Measurements from ENCODE around the gene TRIM67.

Gene TRIM67

GRCh38 chr1:231161667-231162296, at the start of gene TRIM67:
Gene TRIM67, plus strand, starts transcription at chr1:231162058. Its CDS starts 912 bp downstream, at chr1:231162970.
- H3K4me3 ChIP-seq (ENCODE audit: low read length), result no peak within 1 kb of the TSS
- DNase-seq (ENCODE audit: low read depth), result no peak

GRCh38 chr1:231116738-231117137, 45.1 kb upstream of the TRIM67 start:
- TF ChIP-seq CTCF (conservative IDR thresholded peaks at IDR 0.05; ENCODE audit: low read length), result no peak
- DNase-seq (ENCODE audit: low read depth), result no peak
- H3K4me3 ChIP-seq (ENCODE audit: low read length), result no peak overlapping the region

More at GRCh38 chr1:231161667-231162296, at the start of gene TRIM67:
- no peak for TF ChIP-seq CTCF (conservative IDR thresholded peaks at IDR 0.05; ENCODE audit: low read length)

- H3K4me3 ChIP-seq (ENCODE audit: low read length), result no peak overlapping the region
- DNase-seq (ENCODE audit: low read depth), result no peak
- TF ChIP-seq CTCF (conservative IDR thresholded peaks at IDR 0.05; ENCODE audit: low read length), result no peak
Observed at GRCh38 chr1:231118704-231119453, 43.0 kb upstream of the TRIM67 start.

- no peak for DNase-seq (ENCODE audit: low read depth)
- no peak for TF ChIP-seq CTCF (conservative IDR thresholded peaks at IDR 0.05; ENCODE audit: low read length)
- no peak overlapping the region for H3K4me3 ChIP-seq (ENCODE audit: low read length)
Observed at GRCh38 chr1:231121533-231121932, 40.3 kb upstream of the TRIM67 start.

- no peak overlapping the region for H3K4me3 ChIP-seq (ENCODE audit: low read length)
- DNase-seq (ENCODE audit: low read depth), result no peak
- no peak for TF ChIP-seq CTCF (conservative IDR thresholded peaks at IDR 0.05; ENCODE audit: low read length)
Observed at GRCh38 chr1:231122143-231122542, 39.7 kb upstream of the TRIM67 start.

GRCh38 chr1:231124746-231125145, 37.1 kb upstream of the TRIM67 start:
- no peak for TF ChIP-seq CTCF (conservative IDR thresholded peaks at IDR 0.05; ENCODE audit: low read length)
- DNase-seq (ENCODE audit: low read depth), result no peak
- H3K4me3 ChIP-seq (ENCODE audit: low read length), result no peak overlapping the region
